ENCODE measurements around the gene UBTD1. TPM values are rescaled to one million over a fixed set of nuclear protein-coding genes. Genes with fewer than 3 reads are reported as not detected.

Gene UBTD1
- total RNA-seq, 2 donors from 2014 or later, result 10.2 to 20.4 TPM

- TF ChIP-seq CTCF (IDR thresholded peaks at IDR 0.05), result no peak
- DNase-seq (ENCODE audit: low spot score) (no peak), ATAC-seq (ENCODE audit: insufficient number of reproducible peaks, low FRiP score, low read depth) (no peak)
- no peaks in the 10 kb centered on the region for H3K27me3 ChIP-seq (replicated peaks; ENCODE audit: insufficient read depth)
- H3K4me1 ChIP-seq (ENCODE audit: control insufficient read depth in 1 of 2, low read depth in 2 of 2), result peaks cover 26 to 49% of the 10 kb centered on the region in 2 donors
- peak overlapping the region; percentile 11 for H3K4me3 ChIP-seq
- H3K9me3 ChIP-seq, result no peaks in the 10 kb centered on the region
- peak overlapping the region; percentile 15 to 46 for H3K27ac ChIP-seq
- H3K36me3 ChIP-seq, result no peaks in the 10 kb centered on the region
These were observed 3.7 kb upstream of the UBTD1 start for GRCh38 chr10:97494863-97495506.

- DNase-seq (ENCODE audit: low spot score), result peak; percentile 29
- ATAC-seq (ENCODE audit: insufficient number of reproducible peaks, low FRiP score, low read depth), result no peak
- Histone ChIP-seq H3K27ac (peak overlapping the region; percentile 82 to 92), H3K27me3 (replicated peaks; ENCODE audit: insufficient read depth) (no peaks in the 10 kb centered on the region), H3K9me3 (no peaks in the 10 kb centered on the region), H3K36me3 (no peaks in the 10 kb centered on the region), H3K4me3 (peak overlapping the region; percentile 83), H3K4me1 (ENCODE audit: control insufficient read depth in 1 of 2, low read depth in 2 of 2) (peaks cover 18 to 45% of the 10 kb centered on the region in 2 donors)
- TF ChIP-seq CTCF (IDR thresholded peaks at IDR 0.05), result no peak
These were observed 1.1 kb upstream of the UBTD1 start for GRCh38 chr10:97497572-97498075.

GRCh38 chr10:97498076-97498840 lies 466 bp upstream of the UBTD1 start, which contains the start of gene MMS19:
Gene MMS19, minus strand, starts transcription at chr10:97498422. Its CDS starts 38 bp downstream, at chr10:97498384.
- ATAC-seq (ENCODE audit: insufficient number of reproducible peaks, low FRiP score, low read depth), result peak; percentile 87
- TF ChIP-seq CTCF (IDR thresholded peaks at IDR 0.05), result no peak

GRCh38 chr10:97499561-97500296 lies 1.0 kb downstream of the UBTD1 start:
- peaks cover 18 to 49% of the 10 kb centered on the region in 2 donors for H3K4me1 ChIP-seq (ENCODE audit: control insufficient read depth in 1 of 2, low read depth in 2 of 2)
- no peaks in the 10 kb centered on the region for H3K27me3 ChIP-seq (replicated peaks; ENCODE audit: insufficient read depth)
- peak; percentile 51 for DNase-seq (ENCODE audit: low spot score)
- no peaks in the 10 kb centered on the region for H3K9me3 ChIP-seq
- no peaks in the 10 kb centered on the region for H3K36me3 ChIP-seq
- no peak for ATAC-seq (ENCODE audit: insufficient number of reproducible peaks, low FRiP score, low read depth)
- TF ChIP-seq CTCF (IDR thresholded peaks at IDR 0.05), result no peak
- peak overlapping the region; percentile 83 for H3K4me3 ChIP-seq
- H3K27ac ChIP-seq, result peak overlapping the region; percentile 86 to 92

More at GRCh38 chr10:97498076-97498840, 466 bp upstream of the UBTD1 start, which contains the start of gene MMS19:
- H3K9me3 ChIP-seq, result no peaks in the 10 kb centered on the region
- H3K27ac ChIP-seq, result peak within 1 kb of the TSS; percentile 86 to 92
- no peaks in the 10 kb centered on the region for H3K27me3 ChIP-seq (replicated peaks; ENCODE audit: insufficient read depth)
- H3K4me3 ChIP-seq, result peak within 1 kb of the TSS; percentile 83
- peak; percentile 99 for DNase-seq (ENCODE audit: low spot score)
- H3K4me1 ChIP-seq (ENCODE audit: control insufficient read depth in 1 of 2, low read depth in 2 of 2), result peaks cover 18 to 49% of the 10 kb centered on the region in 2 donors
- H3K36me3 ChIP-seq, result no peaks in the 10 kb centered on the region

GRCh38 chr10:97500297-97500575 lies 1.5 kb downstream of the UBTD1 start:
- peaks cover 15 to 44% of the 10 kb centered on the region in 2 donors for H3K4me1 ChIP-seq (ENCODE audit: control insufficient read depth in 1 of 2, low read depth in 2 of 2)
- no peak for TF ChIP-seq CTCF (IDR thresholded peaks at IDR 0.05)
- no peaks in the 10 kb centered on the region for H3K27me3 ChIP-seq (replicated peaks; ENCODE audit: insufficient read depth)
- ATAC-seq (ENCODE audit: insufficient number of reproducible peaks, low FRiP score, low read depth) (no peak), DNase-seq (ENCODE audit: low spot score) (no peak)
- H3K27ac ChIP-seq, result peak overlapping the region; percentile 86 to 92
- H3K36me3 ChIP-seq, result no peaks in the 10 kb centered on the region
- no peaks in the 10 kb centered on the region for H3K9me3 ChIP-seq
- peak overlapping the region; percentile 83 for H3K4me3 ChIP-seq

Data from thoracic aorta (tissue), 2 donors.